ENCODE data around the gene ZSWIM4. TPM values are rescaled to one million over a fixed set of nuclear protein-coding genes. Genes with fewer than 3 reads are reported as not detected.

The ZSWIM4 gene
- total RNA-seq, 1 experiment from 2014 or later, result 8.7 TPM

GRCh38 chr19:13768510-13768909, 26.7 kb upstream of the ZSWIM4 start:
- ChIA-PET CTCF (no interaction called here), POLR2A (no interaction called here)
- DNase-seq (ENCODE audit: low read depth, low spot score), result no peak
- Histone ChIP-seq H3K27me3 (ENCODE audit: control insufficient read depth, insufficient read depth, low read length) (no peaks in the 10 kb centered on the region), H3K36me3 (ENCODE audit: control insufficient read depth, insufficient read depth, low read length) (no peaks in the 10 kb centered on the region), H3K4me3 (ENCODE audit: low read depth in 2 of 2, low read length in 2 of 2) (no peak overlapping the region), H3K27ac (ENCODE audit: low read length) (no peak overlapping the region), H3K9me3 (ENCODE audit: control insufficient read depth, insufficient read depth, low read depth, low read length) (no peaks in the 10 kb centered on the region), H3K4me1 (ENCODE audit: control insufficient read depth, insufficient read depth, low read length) (0 out of 2 replicates have a peak, but pooled peaks cover 4% of the 10 kb centered on the region)
- no TSS peak for BruUV-seq (replicated peaks)
- intact Hi-C loops (cut with micrococcal nuclease; ENCODE audit: unreplicated experiment) (no loop called here), in situ Hi-C loops (cut with HindIII; ENCODE audit: low pct_unique_long_range_greater_than_20kb, low sequenced_read_pairs) (no loop called here)
- TF ChIP-seq POLR2AphosphoS5 (IDR thresholded peaks at IDR 0.05; ENCODE audit: low read depth, low read length) (no peak), SIN3A (IDR thresholded peaks at IDR 0.05; ENCODE audit: borderline replicate concordance, insufficient read depth, low read depth, low read length) (no peak), CTCF (IDR thresholded peaks at IDR 0.05) (no peak), TCF7L2 (IDR thresholded peaks at IDR 0.05; ENCODE audit: low read depth, low read length) (no peak), REST (IDR thresholded peaks at IDR 0.05; ENCODE audit: insufficient read depth in 1 of 2, low read depth in 2 of 2, low read length in 1 of 2) (no peak)
- no peak for ATAC-seq

- intact Hi-C loops (cut with micrococcal nuclease; ENCODE audit: unreplicated experiment), result no loop called here
- no TSS peak for BruUV-seq (replicated peaks)
- DNase-seq (ENCODE audit: low read depth, low spot score), result no peak
- ChIA-PET POLR2A (no interaction called here), CTCF (interaction anchor here (0.7 kb wide), 1 partner anchor 65 kb away, joined by 3 read pairs; no protein-coding TSS in a partner anchor)
- Histone ChIP-seq H3K4me1 (ENCODE audit: control insufficient read depth, insufficient read depth, low read length) (0 out of 2 replicates have a peak, but pooled peaks cover 4% of the 10 kb centered on the region), H3K4me3 (ENCODE audit: low read depth in 2 of 2, low read length in 2 of 2) (no peak overlapping the region), H3K9me3 (ENCODE audit: control insufficient read depth, insufficient read depth, low read depth, low read length) (no peaks in the 10 kb centered on the region), H3K27me3 (ENCODE audit: control insufficient read depth, insufficient read depth, low read length) (no peaks in the 10 kb centered on the region), H3K27ac (ENCODE audit: low read length) (no peak overlapping the region), H3K36me3 (ENCODE audit: control insufficient read depth, insufficient read depth, low read length) (peaks cover 4% of the 10 kb centered on the region; the same call in 1 of the 2 replicates)
- in situ Hi-C loops (cut with HindIII; ENCODE audit: low pct_unique_long_range_greater_than_20kb, low sequenced_read_pairs), result no loop called here
- TF ChIP-seq TCF7L2 (IDR thresholded peaks at IDR 0.05; ENCODE audit: low read depth, low read length), result no peak
- no peak for ATAC-seq
Observed at GRCh38 chr19:13770013-13770635, 25.1 kb upstream of the ZSWIM4 start.

Measured in Panc1 (cell line).